Stimulated activated CD4-positive, alpha-beta T cell treated with anti-CD3 and anti-CD28 coated beads, Interleukin-1b, Interleukin-23, amount 100 ng/mL, for 48 hours (primary cell): ENCODE results near the gene FOXB1.

Experiments used
- DNase-seq: peaks from one replicate; pipeline ENCODE4 v3.0.0-alpha.2; 2020

Gene FOXB1

DNA sequence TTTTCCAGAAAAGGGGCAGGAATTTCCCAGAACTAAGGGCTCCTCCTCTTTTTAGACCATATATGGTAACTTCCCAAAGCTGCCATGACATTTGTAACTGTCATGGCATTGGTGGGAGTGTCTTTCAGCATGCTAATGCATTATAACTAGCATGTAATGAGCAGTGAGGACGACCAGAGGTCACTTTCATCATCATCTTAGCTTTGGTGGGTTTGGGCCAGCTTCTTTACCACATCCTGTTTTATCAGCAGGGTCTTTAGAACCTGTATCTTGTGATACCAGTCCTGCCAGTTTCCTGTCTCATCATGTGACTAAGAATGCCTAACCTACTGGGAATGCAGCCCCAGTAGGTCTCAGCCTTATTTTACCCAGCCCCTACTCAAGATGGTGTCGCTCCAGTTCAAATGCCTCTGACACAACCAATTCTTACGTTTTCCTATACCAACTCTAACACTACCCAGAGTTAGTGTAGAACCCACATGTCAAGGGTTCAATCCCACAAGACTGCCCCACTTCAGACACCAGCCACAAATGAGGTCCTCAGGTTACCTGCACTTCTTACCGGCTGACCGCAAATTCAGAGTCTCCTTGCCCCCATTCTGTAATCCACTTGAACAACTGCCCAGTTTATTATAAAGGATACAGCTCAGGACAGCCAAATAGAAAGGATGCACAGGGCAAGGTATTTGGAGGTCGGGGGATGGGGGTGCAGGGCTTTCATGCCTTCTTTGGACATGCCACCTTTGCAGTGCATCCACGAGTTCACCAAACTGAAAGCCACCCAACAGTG, 17.7 kb downstream of the FOXB1 start:
- DNase-seq: no peak

DNA sequence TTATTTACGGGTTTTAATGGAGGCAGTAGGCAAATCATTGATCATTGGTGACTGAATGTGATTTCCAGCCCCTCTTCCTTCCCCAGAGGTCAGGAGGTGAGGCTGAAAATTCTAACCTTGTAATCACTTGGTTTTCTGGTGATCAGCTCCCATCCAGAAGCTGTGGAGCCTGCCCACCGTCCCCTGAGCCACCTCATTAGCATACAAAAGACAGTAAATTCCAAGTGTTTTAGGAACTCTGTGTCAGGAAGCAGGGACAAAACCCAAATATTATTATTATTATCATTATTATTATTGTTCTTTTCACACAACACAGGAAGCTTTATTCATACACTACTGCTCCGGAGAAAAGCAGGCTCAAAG, 18.2 kb downstream of the FOXB1 start:
- no peak for DNase-seq

DNA sequence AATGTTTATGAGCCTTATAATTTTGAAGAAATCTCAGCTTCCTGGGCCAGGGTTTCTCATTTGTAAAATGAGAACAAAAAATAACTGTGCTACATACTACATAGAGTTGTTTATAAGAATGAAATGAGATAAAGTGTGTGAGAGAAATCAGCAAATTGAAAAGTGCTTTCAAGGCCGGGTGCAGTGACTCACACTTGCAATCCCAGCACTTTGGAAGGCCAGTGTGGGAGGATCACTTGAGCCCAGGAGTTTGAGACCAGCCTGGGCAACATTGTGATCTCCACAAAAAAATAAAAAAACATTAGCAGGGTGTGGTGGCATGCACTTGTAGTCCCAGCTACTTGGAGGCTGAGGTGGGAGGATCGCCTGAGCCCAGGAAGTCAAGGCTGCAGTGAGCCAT, 22.4 kb downstream of the FOXB1 start:
- no peak for DNase-seq

DNA sequence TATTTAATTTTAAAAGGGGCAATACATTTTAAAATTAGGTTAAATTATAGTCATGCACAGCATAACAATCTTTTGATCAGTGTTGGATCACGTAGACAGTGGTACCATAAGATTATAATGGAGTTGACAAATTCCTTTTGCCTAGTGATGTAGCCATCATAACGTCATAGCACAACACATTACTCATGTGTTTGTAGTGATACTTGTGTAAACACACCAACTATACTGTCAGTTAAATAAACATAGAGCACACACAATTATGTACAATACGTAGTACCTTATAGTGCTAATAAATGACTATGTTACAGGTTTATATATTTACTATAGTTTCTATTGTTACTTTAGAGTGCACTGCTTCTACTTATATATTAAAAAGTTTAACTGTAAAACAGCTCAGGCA, 31.2 kb downstream of the FOXB1 start:
- DNase-seq: no peak

DNA sequence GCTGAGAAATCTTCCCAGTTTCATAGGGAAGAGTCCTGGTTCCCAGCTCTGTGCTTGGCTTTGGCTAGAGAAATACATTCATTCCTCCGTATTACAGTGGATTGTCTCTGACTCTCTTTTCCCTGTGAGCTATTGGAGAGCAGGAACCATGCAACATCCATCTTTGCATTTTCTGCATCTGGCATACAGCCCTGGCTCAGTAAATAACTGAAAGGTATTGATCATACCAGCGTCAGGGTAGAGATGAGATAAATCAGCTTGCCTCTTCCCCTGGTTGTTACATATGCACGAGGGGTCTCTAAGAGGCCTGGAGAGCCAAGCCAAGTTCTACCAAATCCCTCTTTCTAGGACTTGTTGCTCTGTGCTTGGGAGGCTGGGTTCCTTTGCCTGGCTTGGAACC, 35.2 kb downstream of the FOXB1 start:
- DNase-seq: no peak

DNA sequence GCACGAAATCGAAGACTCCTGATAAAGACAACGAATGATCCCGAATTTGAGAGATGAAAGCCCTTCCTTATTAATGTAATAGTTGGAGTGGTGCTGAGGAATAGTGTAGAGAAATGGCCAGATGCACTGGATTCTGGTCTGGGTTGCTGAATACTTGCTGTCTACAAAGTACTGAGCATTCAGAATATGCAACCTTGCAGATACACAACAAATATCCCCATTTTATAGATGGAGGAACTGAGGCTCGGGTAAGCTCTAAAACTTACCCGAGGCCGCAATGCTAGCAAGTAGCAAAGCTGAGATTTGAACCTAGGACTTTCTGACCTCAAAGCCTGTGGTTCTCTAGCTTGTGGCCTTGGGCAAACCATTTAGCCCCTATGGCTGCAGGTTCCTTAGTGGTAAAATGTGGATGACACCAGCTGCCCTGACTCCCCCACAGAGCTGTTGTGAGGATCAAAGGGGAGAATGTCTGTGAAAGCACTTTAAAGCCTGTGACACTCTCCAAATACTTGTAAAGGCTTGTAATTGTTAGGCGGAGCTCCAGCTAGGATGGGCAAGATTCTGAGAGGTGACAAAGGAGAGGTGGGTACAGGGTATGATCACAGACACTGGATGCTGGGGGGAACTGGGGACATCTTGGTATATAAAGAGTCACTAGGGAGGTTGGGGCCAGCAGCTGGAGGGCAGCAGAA, 39.8 kb downstream of the FOXB1 start:
- no peak for DNase-seq

DNA sequence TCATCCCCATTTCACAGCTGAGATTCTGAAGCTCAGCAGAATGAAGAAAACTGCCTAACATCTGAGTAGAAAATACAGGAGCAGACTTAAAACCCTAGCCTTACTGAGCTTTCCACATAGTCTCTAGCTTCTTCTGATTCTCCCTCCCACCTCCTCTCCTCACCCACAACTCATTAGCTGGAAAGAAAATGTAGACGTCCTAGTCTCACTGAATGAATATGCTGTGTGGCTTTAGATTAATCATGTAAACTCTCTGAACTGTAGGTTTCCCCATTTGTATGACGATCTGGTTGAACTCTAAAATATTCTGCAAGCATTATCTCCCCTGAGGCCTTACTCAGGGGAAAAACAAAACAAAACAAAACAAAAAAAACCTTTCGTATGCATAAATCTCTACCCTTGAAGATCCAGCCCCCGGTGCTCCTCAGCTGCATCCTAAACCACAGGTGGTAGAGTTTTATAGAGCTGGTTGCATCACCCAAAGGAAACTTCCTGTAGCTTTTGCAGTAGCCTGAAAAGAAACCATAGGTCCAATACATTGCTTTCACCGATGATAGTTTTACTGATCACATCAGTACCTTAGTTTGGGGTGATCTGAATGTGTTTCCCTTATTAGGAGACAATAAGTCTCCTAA, 40.6 kb downstream of the FOXB1 start:
- DNase-seq: peak; percentile 29

DNA sequence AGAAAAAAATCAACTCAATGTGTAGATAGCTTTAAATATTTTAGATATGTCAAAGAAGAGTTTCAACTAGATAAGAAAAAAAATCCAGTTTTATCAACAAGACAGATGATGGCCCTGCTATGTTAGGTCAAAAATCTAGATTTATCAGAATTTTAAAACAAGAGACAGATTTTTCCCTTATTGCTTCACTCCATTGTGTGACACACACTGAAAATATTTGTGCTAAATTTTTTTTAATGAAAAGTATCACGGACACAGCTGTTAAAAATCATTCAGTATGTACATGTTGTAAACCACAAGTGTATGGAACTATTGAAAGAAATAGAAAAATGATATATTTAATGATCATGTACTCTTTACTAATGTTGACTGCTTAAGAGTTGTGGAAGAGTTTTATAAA, 43.6 kb downstream of the FOXB1 start:
- no peak for DNase-seq

DNA sequence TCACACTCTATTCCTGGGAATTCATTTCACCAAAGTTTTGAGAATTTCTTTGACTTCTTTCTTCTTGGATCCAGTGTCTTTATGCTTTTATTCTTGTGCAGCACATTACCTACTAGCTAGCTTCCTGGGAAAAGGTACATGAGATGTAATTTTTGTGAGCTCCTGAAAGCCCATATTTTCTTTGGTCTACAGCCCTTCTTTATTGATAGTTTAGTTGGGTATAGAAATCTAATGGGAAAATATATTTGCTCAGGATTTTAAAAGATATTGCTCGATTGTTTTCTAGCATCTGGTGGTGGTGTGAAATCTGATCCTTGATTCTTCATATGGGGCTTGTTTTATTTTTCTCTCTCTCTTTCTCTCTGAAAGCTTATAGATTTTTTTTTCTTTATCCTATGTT, 45.8 kb downstream of the FOXB1 start:
- DNase-seq: no peak

DNA sequence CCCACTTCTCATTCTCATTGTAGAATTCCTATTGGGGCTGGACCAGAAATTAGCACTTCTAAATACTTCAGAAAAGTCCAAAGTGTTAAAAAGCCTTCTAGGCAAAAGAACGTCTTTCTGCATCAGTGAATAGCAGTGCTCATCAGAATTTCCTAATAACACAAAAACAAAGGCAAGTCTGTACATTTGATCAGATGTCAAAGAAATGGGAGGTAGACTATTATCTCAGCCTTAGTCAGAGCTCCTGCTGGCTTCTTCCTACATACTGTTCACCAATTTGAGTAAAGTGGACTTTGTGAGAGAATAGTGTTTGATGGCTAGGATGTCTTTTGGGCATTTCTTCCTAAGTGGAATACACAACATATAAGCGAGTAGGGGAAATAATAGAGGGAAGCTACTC, 48.7 kb downstream of the FOXB1 start:
- no peak for DNase-seq

DNA sequence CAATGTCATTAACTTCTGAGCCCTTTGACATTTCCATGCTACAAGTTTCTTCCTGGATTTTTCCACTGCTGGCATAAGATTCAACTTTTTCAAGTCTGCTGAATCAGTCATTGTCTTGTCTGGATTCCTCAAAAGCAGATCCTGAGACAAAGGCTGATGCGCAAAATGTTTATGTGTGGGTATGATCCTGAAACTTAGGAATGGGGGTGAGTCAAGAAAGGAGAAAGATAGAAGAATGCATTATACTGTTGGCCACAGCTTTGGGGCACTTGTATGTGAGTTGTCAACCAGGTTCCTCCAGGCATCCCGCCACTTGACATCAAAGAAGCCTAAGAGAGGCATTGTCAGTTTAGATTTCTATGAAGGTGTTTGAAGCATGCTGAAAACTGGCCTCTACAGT, 50.4 kb downstream of the FOXB1 start:
- DNase-seq: no peak
